OCI-LY7 (cell line): ENCODE results near the gene SYNCRIP. TPM values are rescaled to one million over a fixed set of nuclear protein-coding genes. Genes with fewer than 3 reads are reported as not detected.

ENCODE experiments used
- BruUV-seq: library from RNA; stranded (reverse); fragments of 400-500 nt; replicated peaks from 2 replicates; lab custom pipeline; 2021; lab: Mats Ljungman, UMichigan
- CTCF ChIA-PET: fragments of 300-600 bp; sonication (Branson Sonifier 250); formaldehyde crosslinking; loops from one replicate; lab custom pipeline; 2022; ENCODE audit warnings: antibody characterized with exemption; ENCODE audit not compliant: unreplicated experiment; lab: Charles Lee
- POLR2A ChIA-PET: fragments of 300-600 bp; sonication (Branson Sonifier 250); formaldehyde crosslinking; loops from one replicate; lab custom pipeline; 2022; ENCODE audit warnings: antibody characterized with exemption; lab: Charles Lee
- DNase-seq: peaks from one replicate; pipeline ENCODE4 v3.0.0-alpha.2; 2015; ENCODE audit warnings: low spot score
- H2AFZ ChIP-seq: fragments of 200-600 bp; sonication (generic), shearing (Covaris generic); 2 replicates; pipeline ENCODE4 v1.6.1; 2014; ENCODE audit warnings: mild to moderate bottlenecking, antibody characterized with exemption, low read length, moderate library complexity
- H3K27ac ChIP-seq: fragments of 200-600 bp; sonication (generic); 2 replicates; pipeline ENCODE4 v1.5.1; 2014; ENCODE audit warnings: mixed run types, low read depth, mild to moderate bottlenecking, moderate library complexity, low read length, inconsistent platforms; ENCODE audit not compliant: poor library complexity, severe bottlenecking
- H3K36me3 ChIP-seq: fragments of 200-600 bp; sonication (generic); 2 replicates; pipeline ENCODE4 v1.6.1; 2014; ENCODE audit warnings: mild to moderate bottlenecking, antibody characterized with exemption, low read length, moderate library complexity, mixed read lengths; ENCODE audit not compliant: insufficient read depth
- H3K4me1 ChIP-seq: fragments of 200-600 bp; sonication (generic); 2 replicates; pipeline ENCODE4 v1.5.1; 2014; ENCODE audit warnings: mild to moderate bottlenecking, low read length; ENCODE audit not compliant: insufficient read depth, poor library complexity, severe bottlenecking
- H3K4me2 ChIP-seq: fragments of 200-600 bp; sonication (generic); 2 replicates; pipeline ENCODE4 v1.6.1; 2014; ENCODE audit warnings: mild to moderate bottlenecking, low read length
- H3K4me3 ChIP-seq: fragments of 200-600 bp; sonication (generic); 2 replicates; pipeline ENCODE4 v1.5.1; 2014; ENCODE audit warnings: mild to moderate bottlenecking, low read depth, low read length; ENCODE audit not compliant: poor library complexity, severe bottlenecking
- H3K79me2 ChIP-seq: fragments of 200-600 bp; sonication (generic); 2 replicates; pipeline ENCODE4 v1.6.1; 2016; ENCODE audit warnings: low read depth, mild to moderate bottlenecking, low read length, moderate library complexity, mixed read lengths; ENCODE audit not compliant: insufficient read depth
- H3K9me2 ChIP-seq: fragments of 200-600 bp; sonication (generic); 2 replicates; pipeline ENCODE4 v1.6.1; 2016; ENCODE audit warnings: mild to moderate bottlenecking, low read length, mixed read lengths; ENCODE audit not compliant: insufficient read depth
- H3K9me3 ChIP-seq: fragments of 200-600 bp; sonication (generic); 2 replicates; pipeline ENCODE4 v1.6.1; 2014; ENCODE audit warnings: mild to moderate bottlenecking, mixed run types, low read length, mixed read lengths
- H4K20me1 ChIP-seq: fragments of 200-600 bp; sonication (generic); 2 replicates; pipeline ENCODE4 v1.6.1; 2014; ENCODE audit warnings: mild to moderate bottlenecking, antibody characterized with exemption, low read length, moderate library complexity, mixed read lengths; ENCODE audit not compliant: insufficient read depth
- CTCF ChIP-seq: fragments of 200-600 bp; sonication (generic); conservative IDR thresholded peaks from 2 replicates; pipeline ENCODE4 v1.5.1; 2014; ENCODE audit warnings: mild to moderate bottlenecking, antibody characterized with exemption, low read length, moderate library complexity, mixed read lengths
- EZH2phosphoT487 ChIP-seq: fragments of 200-600 bp; sonication (generic); IDR thresholded peaks from 2 replicates; pipeline ENCODE4 v1.6.1; 2018; ENCODE audit warnings: low read depth, borderline replicate concordance, mild to moderate bottlenecking, mixed run types, antibody characterized with exemption, low read length, moderate library complexity, mixed read lengths
- intact Hi-C: fragments of 100-400 bp; cut with micrococcal nuclease; formaldehyde crosslinking; loops from one replicate; pipeline ENCODE4 v1.10.0; 2022; ENCODE audit not compliant: unreplicated experiment
- total RNA-seq, 2 experiments: library from RNA; depleted of rRNA in 1 of 2; stranded (reverse); fragments of >200 nt in 1 of 2; shearing (Covaris generic) in 1 of 2; gene quantifications; 2 replicates each; pipeline ENCODE4 v1.2.3, GENCODE V29; 2014 to 2022

Gene SYNCRIP
- total RNA-seq, 2 experiments from 2014 or later = 73.5 to 188 TPM

GRCh38 chr6:85610182-85610895 is 32.3 kb downstream of the SYNCRIP start:
- H3K36me3 ChIP-seq = peaks cover 100% of the 10 kb centered on the region
- no peak for DNase-seq
- no peaks in the 10 kb centered on the region for H3K9me2 ChIP-seq
- H4K20me1 ChIP-seq = peaks cover 48% of the 10 kb centered on the region; the same call in 1 of the 2 replicates
- H2AFZ ChIP-seq = no peak overlapping the region
- no peak overlapping the region for H3K4me2 ChIP-seq
- POLR2A ChIA-PET = interaction anchor here (0.6 to 2.3 kb wide), 6 partner anchors 9 to 63 kb away, joined by 3 to 12 read pairs (median 4); partner anchors contain the start of gene SYNCRIP
- H3K4me3 ChIP-seq = no peak overlapping the region
- CTCF ChIA-PET = interaction anchor here (1.9 kb wide), 1 partner anchor 29 kb away, joined by 4 read pairs; no protein-coding TSS in a partner anchor
- H3K4me1 ChIP-seq = no peaks in the 10 kb centered on the region
- H3K9me3 ChIP-seq = no peaks in the 10 kb centered on the region
- H3K27ac ChIP-seq = no peak overlapping the region
- BruUV-seq = no TSS peak
- TF ChIP-seq EZH2phosphoT487 (no peak), CTCF (no peak)
- H3K79me2 ChIP-seq = peaks cover 50% of the 10 kb centered on the region; the same call in 1 of the 2 replicates
- intact Hi-C loops = no loop called here

GRCh38 chr6:85602100-85602499 is 40.6 kb downstream of the SYNCRIP start:
- Histone ChIP-seq H3K9me3 (no peaks in the 10 kb centered on the region), H2AFZ (no peak overlapping the region), H3K4me2 (no peak overlapping the region), H3K4me1 (no peaks in the 10 kb centered on the region), H3K27ac (no peak overlapping the region), H3K4me3 (no peak overlapping the region), H4K20me1 (peaks cover 8% of the 10 kb centered on the region; the same call in 1 of the 2 replicates), H3K9me2 (no peaks in the 10 kb centered on the region), H3K79me2 (peaks cover 10% of the 10 kb centered on the region; the same call in 1 of the 2 replicates), H3K36me3 (peaks cover 29% of the 10 kb centered on the region)
- no TSS peak for BruUV-seq
- intact Hi-C loops = no loop called here
- TF ChIP-seq EZH2phosphoT487 = no peak
- TF ChIP-seq CTCF = no peak
- no peak for DNase-seq
- ChIA-PET POLR2A (interaction anchor here (0.6 to 1.8 kb wide), 6 partner anchors 8 to 76 kb away, joined by 3 to 6 read pairs (median 3); no protein-coding TSS in a partner anchor), CTCF (no interaction called here)
